PFSK-1 (cell line): ENCODE results near the gene CATSPERE.

Source experiments
- FOXP2 ChIP-seq: optimal IDR thresholded peaks from 2 replicates; pipeline ENCODE3; 2011; ENCODE audit warnings: borderline replicate concordance, control low read depth, inconsistent platforms; ENCODE audit not compliant: insufficient read depth; ENCODE audit errors: extremely low read length, extremely low read depth
- POLR2AphosphoS5 ChIP-seq: IDR thresholded peaks from 2 replicates; pipeline ENCODE4 v1.6.1; 2012; ENCODE audit warnings: low read depth, mild to moderate bottlenecking, control low read depth, low read length, moderate library complexity
- SIN3A ChIP-seq: IDR thresholded peaks from 2 replicates; pipeline ENCODE4 v1.6.1; 2012; ENCODE audit warnings: mild to moderate bottlenecking, low read length, moderate library complexity, borderline replicate concordance; ENCODE audit not compliant: insufficient read depth
- TAF1 ChIP-seq: IDR thresholded peaks from 2 replicates; pipeline ENCODE4 v1.6.1; 2012; ENCODE audit warnings: low read length, control low read depth, borderline replicate concordance; ENCODE audit not compliant: insufficient read depth
- TF ChIP-seq, protein P1 (sequence below), 2 experiments: IDR thresholded peaks; 2 replicates each; pipeline versions ENCODE4 v1.6.1 to v1.8.0; 2011 to 2012; ENCODE audit warnings: low read depth in 2 of 2, low read length in 2 of 2, control low read depth in 1 of 2, inconsistent platforms in 1 of 2, mild to moderate bottlenecking in 1 of 2, moderate library complexity in 1 of 2; ENCODE audit not compliant: insufficient read depth in 1 of 2

CATSPERE gene

GRCh38 chr1:244435562-244436205 is 25.4 kb upstream of the CATSPERE start:
- no peak for TF ChIP-seq FOXP2
- no peak for TF ChIP-seq TAF1
- TF ChIP-seq, protein P1, sequence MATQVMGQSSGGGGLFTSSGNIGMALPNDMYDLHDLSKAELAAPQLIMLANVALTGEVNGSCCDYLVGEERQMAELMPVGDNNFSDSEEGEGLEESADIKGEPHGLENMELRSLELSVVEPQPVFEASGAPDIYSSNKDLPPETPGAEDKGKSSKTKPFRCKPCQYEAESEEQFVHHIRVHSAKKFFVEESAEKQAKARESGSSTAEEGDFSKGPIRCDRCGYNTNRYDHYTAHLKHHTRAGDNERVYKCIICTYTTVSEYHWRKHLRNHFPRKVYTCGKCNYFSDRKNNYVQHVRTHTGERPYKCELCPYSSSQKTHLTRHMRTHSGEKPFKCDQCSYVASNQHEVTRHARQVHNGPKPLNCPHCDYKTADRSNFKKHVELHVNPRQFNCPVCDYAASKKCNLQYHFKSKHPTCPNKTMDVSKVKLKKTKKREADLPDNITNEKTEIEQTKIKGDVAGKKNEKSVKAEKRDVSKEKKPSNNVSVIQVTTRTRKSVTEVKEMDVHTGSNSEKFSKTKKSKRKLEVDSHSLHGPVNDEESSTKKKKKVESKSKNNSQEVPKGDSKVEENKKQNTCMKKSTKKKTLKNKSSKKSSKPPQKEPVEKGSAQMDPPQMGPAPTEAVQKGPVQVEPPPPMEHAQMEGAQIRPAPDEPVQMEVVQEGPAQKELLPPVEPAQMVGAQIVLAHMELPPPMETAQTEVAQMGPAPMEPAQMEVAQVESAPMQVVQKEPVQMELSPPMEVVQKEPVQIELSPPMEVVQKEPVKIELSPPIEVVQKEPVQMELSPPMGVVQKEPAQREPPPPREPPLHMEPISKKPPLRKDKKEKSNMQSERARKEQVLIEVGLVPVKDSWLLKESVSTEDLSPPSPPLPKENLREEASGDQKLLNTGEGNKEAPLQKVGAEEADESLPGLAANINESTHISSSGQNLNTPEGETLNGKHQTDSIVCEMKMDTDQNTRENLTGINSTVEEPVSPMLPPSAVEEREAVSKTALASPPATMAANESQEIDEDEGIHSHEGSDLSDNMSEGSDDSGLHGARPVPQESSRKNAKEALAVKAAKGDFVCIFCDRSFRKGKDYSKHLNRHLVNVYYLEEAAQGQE (IDR thresholded peaks at IDR 0.05; ENCODE audit: insufficient read depth in 1 of 2, low read depth in 2 of 2, low read length in 2 of 2), result no peak
- TF ChIP-seq POLR2AphosphoS5, result no peak
- TF ChIP-seq SIN3A, result no peak

GRCh38 chr1:244436336-244437085 is 24.6 kb upstream of the CATSPERE start:
- TF ChIP-seq FOXP2 (no peak), POLR2AphosphoS5 (no peak), SIN3A (no peak), TAF1 (no peak)
- TF ChIP-seq, protein P1 (IDR thresholded peaks at IDR 0.05; ENCODE audit: insufficient read depth in 1 of 2, low read depth in 2 of 2, low read length in 2 of 2), result no peak

DNA sequence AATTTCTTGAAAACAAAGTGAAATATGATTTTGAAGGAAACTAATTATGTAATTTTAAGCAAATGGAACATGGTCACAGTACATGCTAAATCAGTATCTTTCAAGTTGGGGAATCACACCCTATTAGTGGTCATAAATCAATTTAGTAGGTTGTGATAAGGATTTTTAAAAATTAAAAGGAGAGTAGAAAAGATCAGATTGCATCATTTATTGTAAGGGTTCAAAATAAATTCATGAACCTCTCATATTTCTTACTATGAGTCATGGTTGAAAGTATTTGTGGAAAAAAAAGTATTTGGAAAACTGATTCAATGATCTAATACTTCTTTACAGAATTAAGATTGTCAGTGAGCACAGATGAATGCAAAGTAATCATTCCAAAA is 24.0 kb upstream of the CATSPERE start:
- TF ChIP-seq POLR2AphosphoS5 (no peak), TAF1 (no peak), FOXP2 (no peak)

GRCh38 chr1:244439391-244440032 is 21.6 kb upstream of the CATSPERE start:
- TF ChIP-seq SIN3A (no peak), FOXP2 (no peak), POLR2AphosphoS5 (no peak), TAF1 (no peak)
- TF ChIP-seq, protein P1 (IDR thresholded peaks at IDR 0.05; ENCODE audit: insufficient read depth in 1 of 2, low read depth in 2 of 2, low read length in 2 of 2), result no peak

- TF ChIP-seq SIN3A (no peak), TAF1 (no peak), POLR2AphosphoS5 (no peak), FOXP2 (no peak)
- TF ChIP-seq, protein P1 (IDR thresholded peaks at IDR 0.05; ENCODE audit: insufficient read depth in 1 of 2, low read depth in 2 of 2, low read length in 2 of 2), result no peak
Measured at GRCh38 chr1:244442850-244443249, 18.2 kb upstream of the CATSPERE start.
